ENCODE data around the gene BCR.

DNA sequence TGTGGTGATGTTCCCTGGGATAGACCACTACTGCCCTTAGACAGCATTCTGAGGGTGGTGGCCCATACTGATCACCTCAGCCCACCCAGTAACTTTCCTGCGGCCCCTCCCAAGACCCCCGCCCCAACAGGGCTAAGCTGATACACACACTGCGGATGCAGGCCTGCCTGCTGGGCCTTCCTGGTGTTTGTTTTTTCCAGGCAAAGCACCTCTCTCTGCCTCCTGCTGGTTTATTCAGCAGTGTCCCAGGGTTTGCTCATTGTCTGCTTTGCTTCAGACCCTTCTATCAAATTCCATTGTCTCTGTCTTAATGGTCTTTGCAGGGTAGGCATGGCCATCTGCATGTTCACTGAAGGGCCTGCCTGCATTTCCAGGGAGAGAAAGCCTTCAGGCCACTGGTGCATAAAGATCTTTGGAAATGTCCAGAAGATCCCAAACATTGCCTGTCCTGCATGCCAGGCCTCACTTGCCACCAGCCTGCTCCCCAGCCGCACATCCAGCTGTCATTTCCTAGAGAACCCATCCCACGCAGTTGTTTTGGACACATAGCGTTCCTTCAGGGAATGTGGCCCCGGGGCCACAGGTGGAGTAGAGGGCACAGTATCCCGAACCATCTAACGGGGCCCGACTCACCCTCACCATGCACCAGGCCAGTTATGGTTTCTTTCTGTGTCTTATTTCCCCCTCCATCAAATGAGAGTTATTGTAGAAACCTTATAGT is 50.2 kb downstream of the BCR start:
- TF ChIP-seq POLR2A (IDR thresholded peaks at IDR 0.05; ENCODE audit: low read length) (no peak), GATA1 (IDR thresholded peaks at IDR 0.05; ENCODE audit: low read depth, low read length) (no peak)
